ENCODE measurements around the gene HLA-DMA. TPM values are rescaled to one million over a fixed set of nuclear protein-coding genes. Genes with fewer than 3 reads are reported as not detected.

The HLA-DMA gene
- total RNA-seq, 1 donor from 2014 or later = 5.2 TPM

DNA sequence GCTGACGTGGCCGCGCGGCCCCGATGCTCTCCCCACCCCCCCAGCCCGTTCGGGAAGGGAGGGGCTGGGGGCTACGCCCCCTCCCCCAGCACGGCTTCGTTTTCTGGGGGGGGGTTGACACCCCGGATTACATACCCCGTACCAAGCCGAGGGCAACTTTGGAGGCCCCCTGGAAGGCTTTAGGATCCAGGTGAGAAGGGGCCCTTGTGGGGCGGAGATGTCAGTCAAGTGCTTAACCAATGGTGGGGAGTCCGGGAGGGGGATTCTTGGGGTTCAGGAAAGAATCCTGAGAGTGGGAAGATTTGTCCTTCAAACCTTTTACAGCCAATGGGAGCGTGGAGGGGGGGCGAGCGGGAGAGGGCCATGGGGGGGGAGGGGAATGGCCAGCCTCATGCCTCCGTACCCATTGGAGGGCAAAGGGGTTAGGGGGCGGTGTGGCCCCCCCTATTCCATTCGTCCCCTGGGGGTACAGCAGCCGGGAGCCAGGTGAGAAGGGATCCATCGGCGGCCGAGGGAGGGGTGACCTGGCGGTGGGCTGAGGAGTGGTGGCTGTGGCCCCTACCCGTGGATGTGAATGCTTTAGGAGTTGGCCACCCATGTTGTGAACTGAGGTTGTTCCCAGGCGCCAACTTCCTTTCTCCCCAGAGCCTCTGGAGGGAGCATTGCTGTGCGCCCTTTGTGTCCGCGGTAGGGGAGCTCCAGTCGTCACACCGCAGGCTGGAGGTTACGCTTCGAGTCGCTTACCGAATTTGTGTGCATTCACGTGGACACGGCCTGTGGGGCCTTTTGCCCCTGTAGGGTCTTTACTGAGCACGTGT lies 16.2 kb upstream of the HLA-DMA start:
- H2AFZ ChIP-seq (ENCODE audit: low read depth, low read length) = no peak overlapping the region
- peak overlapping the region; percentile 100 for H3K27ac ChIP-seq (ENCODE audit: low read depth, low read length)
- peaks cover 6% of the 10 kb centered on the region for H3K36me3 ChIP-seq (ENCODE audit: insufficient read depth, low read length)
- H3K36me3 Mint-ChIP-seq (ENCODE audit: low read depth, unreplicated experiment) = peaks cover 18% of the 10 kb centered on the region
- peaks cover 53% of the 10 kb centered on the region for H3K79me2 ChIP-seq (ENCODE audit: insufficient read depth, low read length)
- TF ChIP-seq, protein P1, sequence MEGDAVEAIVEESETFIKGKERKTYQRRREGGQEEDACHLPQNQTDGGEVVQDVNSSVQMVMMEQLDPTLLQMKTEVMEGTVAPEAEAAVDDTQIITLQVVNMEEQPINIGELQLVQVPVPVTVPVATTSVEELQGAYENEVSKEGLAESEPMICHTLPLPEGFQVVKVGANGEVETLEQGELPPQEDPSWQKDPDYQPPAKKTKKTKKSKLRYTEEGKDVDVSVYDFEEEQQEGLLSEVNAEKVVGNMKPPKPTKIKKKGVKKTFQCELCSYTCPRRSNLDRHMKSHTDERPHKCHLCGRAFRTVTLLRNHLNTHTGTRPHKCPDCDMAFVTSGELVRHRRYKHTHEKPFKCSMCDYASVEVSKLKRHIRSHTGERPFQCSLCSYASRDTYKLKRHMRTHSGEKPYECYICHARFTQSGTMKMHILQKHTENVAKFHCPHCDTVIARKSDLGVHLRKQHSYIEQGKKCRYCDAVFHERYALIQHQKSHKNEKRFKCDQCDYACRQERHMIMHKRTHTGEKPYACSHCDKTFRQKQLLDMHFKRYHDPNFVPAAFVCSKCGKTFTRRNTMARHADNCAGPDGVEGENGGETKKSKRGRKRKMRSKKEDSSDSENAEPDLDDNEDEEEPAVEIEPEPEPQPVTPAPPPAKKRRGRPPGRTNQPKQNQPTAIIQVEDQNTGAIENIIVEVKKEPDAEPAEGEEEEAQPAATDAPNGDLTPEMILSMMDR (IDR thresholded peaks at IDR 0.05; ENCODE audit: insufficient read depth, low read depth, low read length) = no peak
- H3K9me3 ChIP-seq (ENCODE audit: insufficient read depth, low read depth, low read length) = no peaks in the 10 kb centered on the region
- H3K9ac ChIP-seq (ENCODE audit: low read length) = peak overlapping the region; percentile 99
- no peaks in the 10 kb centered on the region for H3K9me3 Mint-ChIP-seq (ENCODE audit: unreplicated experiment)
- peak overlapping the region; percentile 72 for H3K4me3 ChIP-seq (ENCODE audit: insufficient read depth, low read depth, low read length)
- peak overlapping the region; percentile 100 for H3K4me3 Mint-ChIP-seq (ENCODE audit: unreplicated experiment)
- peak; percentile 72 for DNase-seq (ENCODE audit: low read depth)
- no peaks in the 10 kb centered on the region for H3K27me3 ChIP-seq (ENCODE audit: insufficient read depth, low read length)
- H3K27ac Mint-ChIP-seq (ENCODE audit: unreplicated experiment) = peak overlapping the region; percentile 100
- FAIRE-seq = no peak
- peak overlapping the region; percentile 94 for H3K4me2 ChIP-seq (ENCODE audit: low read length)
- H3K27me3 Mint-ChIP-seq (ENCODE audit: low read depth, unreplicated experiment) = no peaks in the 10 kb centered on the region
- H4K20me1 ChIP-seq (ENCODE audit: insufficient read depth, low read length) = peaks cover 20% of the 10 kb centered on the region
- peaks cover 20% of the 10 kb centered on the region for H3K4me1 Mint-ChIP-seq (ENCODE audit: low read depth, unreplicated experiment)
- H3K4me1 ChIP-seq (ENCODE audit: insufficient read depth, low read length) = peaks cover 13% of the 10 kb centered on the region

GRCh38 chr6:32968093-32968866 lies 15.4 kb upstream of the HLA-DMA start, which contains the start of gene BRD2:
Gene BRD2, plus strand, starts transcription at chr6:32968594. Its CDS starts 4,305 bp downstream, at chr6:32972899.
- H2AFZ ChIP-seq (ENCODE audit: low read depth, low read length) = peak within 1 kb of the TSS; percentile 84
- peak within 1 kb of the TSS; percentile 100 for H3K4me3 Mint-ChIP-seq (ENCODE audit: unreplicated experiment)

More at GRCh38 chr6:32968093-32968866, 15.4 kb upstream of the HLA-DMA start, which contains the start of gene BRD2:
- FAIRE-seq (no peak), DNase-seq (ENCODE audit: low read depth) (peak; percentile 85)
- Histone ChIP-seq H3K36me3 (ENCODE audit: insufficient read depth, low read length) (peaks cover 2% of the 10 kb centered on the region), H3K4me1 (ENCODE audit: insufficient read depth, low read length) (peaks cover 13% of the 10 kb centered on the region), H3K79me2 (ENCODE audit: insufficient read depth, low read length) (peaks cover 45% of the 10 kb centered on the region), H3K4me3 (ENCODE audit: insufficient read depth, low read depth, low read length) (peak within 1 kb of the TSS; percentile 86), H3K9me3 (ENCODE audit: insufficient read depth, low read depth, low read length) (no peaks in the 10 kb centered on the region), H3K9ac (ENCODE audit: low read length) (peak within 1 kb of the TSS; percentile 99), H4K20me1 (ENCODE audit: insufficient read depth, low read length) (peaks cover 12% of the 10 kb centered on the region), H3K27me3 (ENCODE audit: insufficient read depth, low read length) (no peaks in the 10 kb centered on the region), H3K27ac (ENCODE audit: low read depth, low read length) (peak within 1 kb of the TSS; percentile 100), H3K4me2 (ENCODE audit: low read length) (peak within 1 kb of the TSS; percentile 94)
- TF ChIP-seq, protein P1 (IDR thresholded peaks at IDR 0.05; ENCODE audit: insufficient read depth, low read depth, low read length) = no peak
- TF ChIP-seq EZH2 (IDR thresholded peaks at IDR 0.05; ENCODE audit: insufficient read depth, low read length) = no peak
- peaks cover 18% of the 10 kb centered on the region for H3K4me1 Mint-ChIP-seq (ENCODE audit: low read depth, unreplicated experiment)
- no peaks in the 10 kb centered on the region for H3K27me3 Mint-ChIP-seq (ENCODE audit: low read depth, unreplicated experiment)
- peak within 1 kb of the TSS; percentile 100 for H3K27ac Mint-ChIP-seq (ENCODE audit: unreplicated experiment)
- H3K9me3 Mint-ChIP-seq (ENCODE audit: unreplicated experiment) = no peaks in the 10 kb centered on the region
- H3K36me3 Mint-ChIP-seq (ENCODE audit: low read depth, unreplicated experiment) = peaks cover 12% of the 10 kb centered on the region

Data from astrocyte (in vitro differentiated cells and primary cell).